Renal pelvis (tissue), 4 donors: ENCODE measurements around the gene SRSF10. TPM values are rescaled to one million over a fixed set of nuclear protein-coding genes. Genes with fewer than 3 reads are reported as not detected.

ENCODE experiments used
- DNase-seq: peaks from one replicate; pipeline ENCODE4 v3.0.0-alpha.2; 2013
- polyA plus RNA-seq, 3 donors: library from polyadenylated mRNA; unstranded; fragments of 120-200 nt; gene quantifications; one replicate each; pipeline ENCODE4 v1.2.1, GENCODE V29; 2013; ENCODE audit not compliant: insufficient read length in 3 of 3

Gene SRSF10
- polyA plus RNA-seq, 3 donors: 180 to 269 (median 237) TPM

- no peak for DNase-seq
Measured at GRCh38 chr1:23915466-23915865, 64.7 kb downstream of the SRSF10 start.

GRCh38 chr1:23914921-23915320 lies 65.2 kb downstream of the SRSF10 start:
- DNase-seq: no peak

Other genes with a start within 250 kb of the SRSF10 start
- gene ELOA, start 236.9 kb downstream of the SRSF10 start, polyA plus RNA-seq: 10 to 100 TPM; 34.3 to 38.2 (median 36.0) TPM
- 10 to 100 TPM; 59.4 to 63.3 (median 60.3) TPM for gene PITHD1, start 201.9 kb downstream of the SRSF10 start, polyA plus RNA-seq
- 10 to 100 TPM; 72.4 to 87.2 (median 78.9) TPM for gene LYPLA2, start 189.2 kb downstream of the SRSF10 start, polyA plus RNA-seq
- gene GALE, start 179.6 kb downstream of the SRSF10 start, polyA plus RNA-seq: 10 to 100 TPM; 38.2 to 44.2 (median 38.9) TPM
- 10 to 100 TPM; 74.2 to 86.7 (median 76.9) TPM for gene HMGCL, start 154.9 kb downstream of the SRSF10 start, polyA plus RNA-seq
- 10 to 100 TPM; 35.3 to 40.4 (median 40.0) TPM for gene FUCA1, start 112.0 kb downstream of the SRSF10 start, polyA plus RNA-seq
- under 1 TPM; 0.12 to 0.17 (median 0.14) TPM for gene CNR2, start 67.0 kb downstream of the SRSF10 start, polyA plus RNA-seq
- 100 to 1,000 TPM; 213 to 233 (median 214) TPM for gene PNRC2, start 20.5 kb downstream of the SRSF10 start, polyA plus RNA-seq
- 10 to 100 TPM; 17.6 to 37.9 (median 18.0) TPM for gene MYOM3, start 131.8 kb upstream of the SRSF10 start, polyA plus RNA-seq
- 1 to 10 TPM; 4.6 to 5.4 (median 4.7) TPM for gene IL22RA1, start 162.8 kb upstream of the SRSF10 start, polyA plus RNA-seq
- gene IFNLR1, start 207.0 kb upstream of the SRSF10 start, polyA plus RNA-seq: 1 to 10 TPM; 5.1 to 6.1 (median 5.8) TPM